ENCODE data around the gene SLC39A7.

DNA sequence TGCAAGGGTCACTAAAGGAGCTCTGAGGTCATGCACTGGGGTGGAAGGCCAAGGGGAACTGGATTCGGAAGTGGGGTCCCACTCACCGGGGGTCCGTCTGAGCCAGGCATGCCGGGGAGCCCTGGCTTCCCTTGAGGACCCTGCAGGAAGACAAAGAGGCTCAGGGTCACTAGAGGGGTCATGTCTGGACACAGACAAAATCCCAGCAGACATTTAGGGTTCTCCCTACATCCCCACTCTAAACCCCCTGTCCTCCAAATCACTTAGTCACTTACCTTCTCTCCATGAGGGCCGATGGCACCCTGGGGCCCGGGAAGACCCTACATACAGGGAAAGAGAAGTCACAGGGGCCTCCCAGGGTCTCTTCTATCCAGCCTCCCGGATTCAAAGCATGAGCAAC is 23.8 kb upstream of the SLC39A7 start:
- TF ChIP-seq, protein P1, sequence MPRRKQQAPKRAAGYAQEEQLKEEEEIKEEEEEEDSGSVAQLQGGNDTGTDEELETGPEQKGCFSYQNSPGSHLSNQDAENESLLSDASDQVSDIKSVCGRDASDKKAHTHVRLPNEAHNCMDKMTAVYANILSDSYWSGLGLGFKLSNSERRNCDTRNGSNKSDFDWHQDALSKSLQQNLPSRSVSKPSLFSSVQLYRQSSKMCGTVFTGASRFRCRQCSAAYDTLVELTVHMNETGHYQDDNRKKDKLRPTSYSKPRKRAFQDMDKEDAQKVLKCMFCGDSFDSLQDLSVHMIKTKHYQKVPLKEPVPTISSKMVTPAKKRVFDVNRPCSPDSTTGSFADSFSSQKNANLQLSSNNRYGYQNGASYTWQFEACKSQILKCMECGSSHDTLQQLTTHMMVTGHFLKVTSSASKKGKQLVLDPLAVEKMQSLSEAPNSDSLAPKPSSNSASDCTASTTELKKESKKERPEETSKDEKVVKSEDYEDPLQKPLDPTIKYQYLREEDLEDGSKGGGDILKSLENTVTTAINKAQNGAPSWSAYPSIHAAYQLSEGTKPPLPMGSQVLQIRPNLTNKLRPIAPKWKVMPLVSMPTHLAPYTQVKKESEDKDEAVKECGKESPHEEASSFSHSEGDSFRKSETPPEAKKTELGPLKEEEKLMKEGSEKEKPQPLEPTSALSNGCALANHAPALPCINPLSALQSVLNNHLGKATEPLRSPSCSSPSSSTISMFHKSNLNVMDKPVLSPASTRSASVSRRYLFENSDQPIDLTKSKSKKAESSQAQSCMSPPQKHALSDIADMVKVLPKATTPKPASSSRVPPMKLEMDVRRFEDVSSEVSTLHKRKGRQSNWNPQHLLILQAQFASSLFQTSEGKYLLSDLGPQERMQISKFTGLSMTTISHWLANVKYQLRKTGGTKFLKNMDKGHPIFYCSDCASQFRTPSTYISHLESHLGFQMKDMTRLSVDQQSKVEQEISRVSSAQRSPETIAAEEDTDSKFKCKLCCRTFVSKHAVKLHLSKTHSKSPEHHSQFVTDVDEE (CRISPR knock-in tag; IDR thresholded peaks at IDR 0.05), result no peak
- TF ChIP-seq ZFP30 (CRISPR knock-in tag; IDR thresholded peaks at IDR 0.05) (no peak), OSR1 (CRISPR knock-in tag; IDR thresholded peaks at IDR 0.05) (no peak), ISL1 (CRISPR knock-in tag; IDR thresholded peaks at IDR 0.05) (no peak), TCF4 (CRISPR knock-in tag; IDR thresholded peaks at IDR 0.05; ENCODE audit: borderline replicate concordance) (no peak), GLIS3 (CRISPR knock-in tag; IDR thresholded peaks at IDR 0.05) (no peak), SNAI2 (CRISPR knock-in tag; IDR thresholded peaks at IDR 0.05) (no peak), TOX (CRISPR knock-in tag; IDR thresholded peaks at IDR 0.05; ENCODE audit: borderline replicate concordance) (no peak)
- TF ChIP-seq, protein P2, sequence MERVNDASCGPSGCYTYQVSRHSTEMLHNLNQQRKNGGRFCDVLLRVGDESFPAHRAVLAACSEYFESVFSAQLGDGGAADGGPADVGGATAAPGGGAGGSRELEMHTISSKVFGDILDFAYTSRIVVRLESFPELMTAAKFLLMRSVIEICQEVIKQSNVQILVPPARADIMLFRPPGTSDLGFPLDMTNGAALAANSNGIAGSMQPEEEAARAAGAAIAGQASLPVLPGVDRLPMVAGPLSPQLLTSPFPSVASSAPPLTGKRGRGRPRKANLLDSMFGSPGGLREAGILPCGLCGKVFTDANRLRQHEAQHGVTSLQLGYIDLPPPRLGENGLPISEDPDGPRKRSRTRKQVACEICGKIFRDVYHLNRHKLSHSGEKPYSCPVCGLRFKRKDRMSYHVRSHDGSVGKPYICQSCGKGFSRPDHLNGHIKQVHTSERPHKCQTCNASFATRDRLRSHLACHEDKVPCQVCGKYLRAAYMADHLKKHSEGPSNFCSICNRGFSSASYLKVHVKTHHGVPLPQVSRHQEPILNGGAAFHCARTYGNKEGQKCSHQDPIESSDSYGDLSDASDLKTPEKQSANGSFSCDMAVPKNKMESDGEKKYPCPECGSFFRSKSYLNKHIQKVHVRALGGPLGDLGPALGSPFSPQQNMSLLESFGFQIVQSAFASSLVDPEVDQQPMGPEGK (CRISPR knock-in tag; IDR thresholded peaks at IDR 0.05; ENCODE audit: borderline replicate concordance), result no peak
